IPS-NIHi11 (cell line): ENCODE measurements around the gene ARFGAP3.

ENCODE experiments used
- DNase-seq: peaks from one replicate; pipeline ENCODE4 v3.0.0; 2012; ENCODE audit warnings: mixed read lengths, low spot score

ARFGAP3 gene

GRCh38 chr22:42820045-42820763 is 36.9 kb downstream of the ARFGAP3 start:
- DNase-seq: peak; percentile 35

DNA sequence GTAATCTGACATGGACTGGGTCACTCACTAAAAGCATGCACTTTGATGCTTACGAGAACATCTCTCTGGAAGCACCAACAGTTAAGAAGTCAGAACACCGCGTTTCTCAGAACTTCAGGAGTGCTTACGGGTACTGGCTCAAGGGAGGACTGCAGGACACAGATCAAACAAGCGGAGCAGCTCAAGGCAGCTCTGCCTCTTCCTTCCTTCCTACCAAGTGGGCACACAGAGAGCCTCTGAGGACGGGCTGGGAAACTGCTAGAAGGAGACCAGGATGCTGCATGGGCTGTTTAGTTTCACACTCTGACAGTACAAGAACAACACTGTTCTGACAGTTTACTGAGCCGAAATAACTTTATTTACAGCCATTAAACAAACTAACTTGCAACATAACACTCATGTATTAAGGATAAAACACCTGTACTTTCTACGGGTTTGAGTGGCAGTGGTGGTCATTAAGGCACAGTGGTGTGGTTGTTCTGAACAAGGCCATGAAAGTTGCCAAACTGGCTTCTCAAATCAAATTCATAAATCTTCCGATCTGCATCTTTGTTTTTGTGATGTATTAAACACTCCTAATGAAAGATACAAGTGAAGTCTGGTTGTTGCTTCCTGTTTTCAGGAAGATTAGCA is 37.5 kb downstream of the ARFGAP3 start:
- DNase-seq: no peak

- no peak for DNase-seq
Observed at GRCh38 chr22:42817556-42817955, 39.5 kb downstream of the ARFGAP3 start.

GRCh38 chr22:42816336-42816735 is 40.7 kb downstream of the ARFGAP3 start:
- no peak for DNase-seq

GRCh38 chr22:42814616-42815015 is 42.5 kb downstream of the ARFGAP3 start:
- DNase-seq: no peak

GRCh38 chr22:42814215-42814614 is 42.9 kb downstream of the ARFGAP3 start:
- no peak for DNase-seq

GRCh38 chr22:42813501-42813900 is 43.6 kb downstream of the ARFGAP3 start:
- no peak for DNase-seq

GRCh38 chr22:42811459-42811858 is 45.6 kb downstream of the ARFGAP3 start:
- DNase-seq: no peak

DNA sequence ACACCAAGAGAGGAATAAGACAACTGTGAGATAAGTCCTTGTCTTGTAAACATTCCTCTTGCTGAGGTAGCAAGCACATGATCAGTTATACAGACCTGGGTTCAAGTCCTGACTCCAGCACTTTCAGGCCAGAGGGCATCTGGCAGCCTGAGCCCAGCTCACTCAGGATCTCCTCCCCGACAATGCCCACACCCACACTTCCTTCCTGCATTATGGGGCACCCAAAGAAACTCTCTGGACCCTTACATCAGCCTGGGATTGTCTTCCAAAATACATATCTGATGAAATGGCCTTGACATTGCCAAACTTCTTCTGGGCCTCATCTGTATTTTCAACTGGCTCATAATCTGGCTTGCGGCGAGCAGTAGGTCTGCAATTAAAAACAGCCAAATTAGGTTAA is 48.6 kb downstream of the ARFGAP3 start:
- DNase-seq: no peak

DNA sequence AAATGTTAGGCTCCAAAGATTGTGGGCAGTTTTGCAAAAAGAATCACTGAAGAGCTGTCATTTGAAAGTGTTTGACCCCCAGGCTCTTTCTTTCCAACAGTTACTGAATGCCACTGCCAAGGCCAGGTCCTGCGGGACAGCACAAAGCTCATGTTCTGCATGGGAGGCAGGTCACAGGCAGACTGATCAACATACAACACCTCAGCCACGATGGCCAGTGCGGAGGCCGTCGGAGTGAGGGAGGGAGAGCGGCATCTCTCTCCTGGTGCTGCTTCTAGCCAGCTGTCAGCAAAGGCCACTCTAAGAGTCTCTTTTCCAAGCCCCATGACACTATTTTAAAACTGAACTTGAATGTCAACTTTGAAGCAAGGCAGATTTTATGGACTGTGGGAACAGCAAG is 49.9 kb downstream of the ARFGAP3 start:
- no peak for DNase-seq

DNA sequence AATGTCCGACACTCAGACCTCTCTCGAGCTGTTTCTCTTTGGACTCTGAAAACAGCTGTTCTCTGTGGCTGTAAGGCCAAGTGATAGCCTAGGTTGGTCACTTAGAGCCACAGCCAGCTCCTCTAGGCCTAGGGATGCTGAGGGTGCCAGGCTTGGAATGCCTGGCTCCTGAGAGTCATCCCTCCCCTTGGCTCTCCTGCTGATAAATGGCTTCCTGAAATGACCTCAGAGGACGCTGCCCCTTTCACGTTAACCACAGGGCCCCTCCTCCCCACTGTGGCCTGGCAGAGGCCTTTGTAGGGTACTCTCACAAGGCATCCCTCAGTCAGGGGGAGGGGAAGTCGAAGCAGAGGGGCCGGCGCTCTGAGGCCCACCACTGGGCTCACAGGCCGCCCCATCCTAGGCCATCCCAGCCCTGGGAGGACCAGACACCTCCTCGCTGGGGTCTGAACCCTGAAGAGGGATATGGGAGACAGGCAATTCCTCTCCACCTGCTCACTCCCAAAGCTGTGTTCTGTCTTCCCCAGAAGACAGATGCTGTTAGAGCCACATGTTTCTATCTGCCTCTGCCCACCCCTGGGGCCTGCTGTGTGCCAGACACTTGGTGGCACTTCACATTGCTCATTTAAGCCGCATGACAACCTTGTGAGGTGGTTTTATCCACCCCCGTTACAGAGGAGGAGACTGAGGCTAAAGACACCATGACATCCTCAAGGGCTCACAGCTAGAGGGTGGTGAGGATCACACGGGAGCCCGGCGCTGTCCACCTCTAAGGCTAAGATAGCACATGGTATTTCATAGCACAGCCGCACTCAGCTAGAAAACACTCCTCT is 50.9 kb downstream of the ARFGAP3 start:
- no peak for DNase-seq

- DNase-seq: no peak
Observed at GRCh38 chr22:42805016-42805997, 51.8 kb downstream of the ARFGAP3 start.

DNA sequence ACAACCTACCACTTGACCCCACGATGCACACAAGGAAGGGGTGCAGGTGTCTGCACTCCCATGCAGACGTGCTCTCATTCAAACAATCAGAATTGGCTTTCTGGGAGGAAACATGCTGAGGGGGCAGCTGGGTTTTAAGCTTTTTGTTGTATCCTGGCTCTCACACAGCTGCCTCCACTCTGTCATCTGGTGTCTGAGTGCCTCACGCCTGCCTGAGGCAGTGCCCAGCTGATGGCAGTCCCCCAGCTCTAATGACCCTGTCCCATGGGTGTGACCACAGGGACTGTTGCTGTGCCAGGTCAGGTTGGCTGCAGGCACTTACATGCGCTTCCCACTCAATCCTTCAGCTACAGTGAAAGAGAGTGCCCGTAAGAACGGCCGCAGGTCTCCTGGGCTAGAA is 53.7 kb downstream of the ARFGAP3 start:
- DNase-seq: no peak

- DNase-seq: no peak
Observed at GRCh38 chr22:42801252-42802080, 55.6 kb downstream of the ARFGAP3 start.

GRCh38 chr22:42800451-42801251 is 56.4 kb downstream of the ARFGAP3 start:
- DNase-seq: no peak

- DNase-seq: peak; percentile 58
Observed at GRCh38 chr22:42799461-42800405, 57.3 kb downstream of the ARFGAP3 start.

GRCh38 chr22:42799061-42799460 is 58.0 kb downstream of the ARFGAP3 start:
- DNase-seq: no peak

- DNase-seq: no peak
Observed at GRCh38 chr22:42797011-42797410, 60.1 kb downstream of the ARFGAP3 start.

- DNase-seq: no peak
Observed at GRCh38 chr22:42796081-42796480, 61.0 kb downstream of the ARFGAP3 start.
